Activated CD8-positive, alpha-beta memory T cell treated with anti-CD3 and anti-CD28 coated beads for 36 hours (primary cell): ENCODE results near the gene ART4. TPM values are rescaled to one million over a fixed set of nuclear protein-coding genes. Genes with fewer than 3 reads are reported as not detected.

Experiments
- CTCF ChIA-PET: fragments of 350-600 bp; sonication (Branson Sonifier 250); formaldehyde crosslinking; loops from one replicate; lab custom pipeline; 2021; ENCODE audit warnings: antibody characterized with exemption; lab: Charles Lee
- POLR2A ChIA-PET: fragments of 350-600 bp; sonication (Branson Sonifier 250); formaldehyde crosslinking; loops from one replicate; lab custom pipeline; 2021; ENCODE audit warnings: antibody characterized with exemption; lab: Charles Lee
- total RNA-seq, 2 experiments: library from RNA; stranded (reverse); gene quantifications; one replicate each; pipeline ENCODE4 v1.2.3, GENCODE V29; 2021

ART4 gene
- total RNA-seq, 2 experiments from 2014 or later, result not detected

- ChIA-PET POLR2A (no interaction called here), CTCF (no interaction called here)
Observed at GRCh38 chr12:14854586-14855183, 11.4 kb upstream of the ART4 start.

- ChIA-PET CTCF (no interaction called here), POLR2A (no interaction called here)
Observed at GRCh38 chr12:14853961-14854360, 10.6 kb upstream of the ART4 start.

DNA sequence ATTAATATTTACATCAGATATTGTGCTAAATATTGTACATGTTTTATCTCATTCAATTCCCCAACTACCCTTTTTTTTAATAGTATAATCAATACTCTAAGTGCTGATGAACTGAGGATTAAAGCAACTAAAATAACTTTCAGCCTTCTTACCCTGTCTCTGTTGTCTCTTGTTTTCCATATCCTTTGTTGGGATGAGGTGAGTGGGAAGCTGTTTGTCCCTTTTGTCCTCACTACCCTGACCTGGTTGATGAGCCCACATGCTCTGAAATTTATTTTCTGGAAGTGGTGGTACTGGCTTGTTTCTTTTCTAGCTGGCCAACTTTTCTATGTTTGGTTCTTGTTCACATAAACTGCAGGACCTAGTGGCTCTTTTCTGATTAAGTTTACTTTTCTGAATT is 9.6 kb upstream of the ART4 start:
- POLR2A ChIA-PET, result no interaction called here
- CTCF ChIA-PET, result interaction anchor here (0.9 kb wide), 1 partner anchor 8 kb away, joined by 3 read pairs; no protein-coding TSS in a partner anchor

DNA sequence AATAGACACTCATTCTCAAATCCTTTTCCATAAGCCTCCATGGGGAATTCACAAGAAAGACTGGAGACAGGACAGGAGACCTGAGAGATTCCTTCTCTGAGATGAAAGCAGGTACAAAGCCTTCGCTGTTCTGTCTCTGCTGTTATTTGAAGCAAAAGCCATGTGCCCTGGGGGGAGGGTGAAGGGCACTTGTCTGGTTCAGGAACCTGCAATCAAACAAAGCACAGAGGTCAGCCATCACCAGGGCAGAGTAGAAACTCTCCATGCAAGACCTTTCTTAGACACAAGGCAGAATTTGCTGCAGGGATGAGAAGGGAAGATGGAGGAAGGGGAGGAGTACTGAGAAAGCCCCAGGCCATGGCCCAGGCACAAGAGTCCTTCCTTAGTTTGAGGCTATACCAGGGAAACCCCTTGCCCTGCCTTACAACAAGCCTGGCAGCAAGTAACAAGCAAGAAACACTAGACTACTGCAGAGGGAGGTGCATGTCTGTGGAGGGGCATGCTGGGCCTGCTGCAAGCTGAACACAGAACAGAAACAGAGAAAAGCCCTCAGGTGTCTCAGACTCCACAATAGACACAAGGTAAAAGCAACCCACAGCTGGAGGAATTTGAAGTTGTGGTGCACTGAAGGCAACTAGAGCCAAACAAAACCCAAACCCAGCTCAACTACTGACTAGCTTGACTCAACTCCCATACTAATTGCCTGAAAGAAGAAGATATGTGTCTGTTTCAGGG is 7.8 kb upstream of the ART4 start:
- CTCF ChIA-PET, result interaction anchor here (0.7 to 1.0 kb wide), 2 partner anchors 33 to 145 kb away, joined by 4 read pairs; no protein-coding TSS in a partner anchor

GRCh38 chr12:14849661-14850060 is 6.3 kb upstream of the ART4 start:
- CTCF ChIA-PET, result interaction anchor here (0.5 kb wide), 1 partner anchor 89 kb away, joined by 4 read pairs; no protein-coding TSS in a partner anchor
- POLR2A ChIA-PET, result no interaction called here

More for the DNA sequence above, 7.8 kb upstream of the ART4 start:
- POLR2A ChIA-PET, result no interaction called here

DNA sequence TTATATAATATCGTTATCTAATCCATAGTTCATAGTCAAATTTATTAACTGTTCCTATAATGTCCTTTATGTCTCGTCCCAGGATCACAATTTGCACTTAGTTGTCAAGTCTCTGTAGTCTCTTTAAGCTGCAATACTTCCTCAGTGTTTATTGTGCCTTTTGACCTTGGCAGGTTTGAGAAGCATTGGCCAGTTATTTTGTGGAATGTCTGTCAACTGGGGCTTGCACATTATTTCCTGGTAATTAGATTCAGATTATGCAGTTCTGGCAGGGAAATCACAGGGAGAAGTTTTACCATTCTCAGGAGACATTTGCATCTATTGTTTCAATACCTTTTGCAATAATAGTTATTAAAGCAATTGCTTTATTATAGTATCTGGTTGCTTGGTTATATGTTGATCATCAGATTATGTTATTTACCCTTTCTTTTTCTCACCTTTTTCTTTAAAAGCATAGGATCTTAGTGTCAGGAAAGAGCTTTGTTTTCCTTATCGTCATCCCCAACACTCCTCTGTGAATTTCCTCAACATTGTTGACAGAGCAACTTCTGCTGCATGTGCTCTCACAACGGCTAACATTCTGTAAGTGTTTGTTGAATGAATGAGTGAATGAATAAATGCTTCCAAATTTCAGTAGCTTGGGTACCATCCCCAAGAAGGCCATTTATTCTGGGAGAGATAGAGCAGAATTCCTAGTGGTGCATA is 3.7 kb upstream of the ART4 start:
- POLR2A ChIA-PET, result no interaction called here
- CTCF ChIA-PET, result interaction anchor here (0.8 to 3.7 kb wide), 2 partner anchors 123 to 149 kb away, joined by 3 to 27 read pairs; no protein-coding TSS in a partner anchor

DNA sequence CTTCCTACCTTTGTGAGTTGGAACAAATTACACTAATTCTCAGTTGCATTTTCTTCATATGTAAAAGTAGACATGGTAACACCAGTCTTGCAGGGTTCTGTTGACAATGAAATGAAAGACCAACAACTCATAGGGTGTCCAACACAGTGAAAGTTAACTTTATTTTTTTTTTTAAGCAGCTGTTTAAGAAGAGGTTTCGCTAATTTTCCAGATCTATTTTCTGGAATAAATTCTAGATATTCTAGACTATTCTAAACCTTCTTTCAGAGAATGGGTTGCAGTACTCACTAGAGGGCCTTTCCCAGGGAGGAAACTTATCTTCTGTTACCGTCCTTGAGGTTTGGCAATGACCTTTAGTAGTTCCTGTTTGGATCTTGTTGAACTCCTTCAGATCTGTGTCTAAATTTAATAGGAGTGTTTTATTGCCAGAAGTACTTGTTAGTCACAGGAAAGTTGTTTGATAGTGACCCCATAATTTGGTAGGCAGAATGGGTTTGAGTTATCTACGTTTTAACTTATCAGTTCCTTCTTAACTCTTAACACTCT is 2.8 kb upstream of the ART4 start:
- POLR2A ChIA-PET, result no interaction called here
- CTCF ChIA-PET, result interaction anchor here (0.6 to 3.7 kb wide), 5 partner anchors 13 to 150 kb away, joined by 3 to 27 read pairs (median 3); no protein-coding TSS in a partner anchor

DNA sequence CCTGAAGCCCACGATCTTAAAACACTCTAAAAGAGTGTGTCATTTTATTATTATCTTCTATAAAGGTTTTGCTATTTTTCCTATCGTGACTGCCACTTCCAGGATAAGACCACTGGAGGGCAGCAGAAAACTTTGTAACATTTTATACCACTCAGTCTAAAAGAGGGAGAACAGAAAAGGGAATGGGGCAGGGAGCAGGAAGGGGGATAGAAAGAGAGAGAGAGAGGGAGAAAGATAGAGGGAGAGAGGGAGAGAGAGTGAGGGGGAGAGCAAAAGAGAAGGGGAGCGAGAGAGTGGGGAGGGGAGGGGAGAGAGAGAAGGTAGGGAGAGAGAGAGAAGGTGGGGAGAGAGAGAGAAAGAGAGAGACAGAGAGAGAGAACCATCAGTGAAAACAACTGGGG is 2.0 kb upstream of the ART4 start:
- ChIA-PET CTCF (interaction anchor here (0.6 to 3.7 kb wide), 5 partner anchors 14 to 150 kb away, joined by 3 to 27 read pairs (median 3); no protein-coding TSS in a partner anchor), POLR2A (no interaction called here)

- ChIA-PET POLR2A (no interaction called here), CTCF (interaction anchor here (0.8 kb wide), 1 partner anchor 9 kb away, joined by 3 read pairs; no protein-coding TSS in a partner anchor)
Observed at GRCh38 chr12:14844401-14844800, 1.1 kb upstream of the ART4 start.

DNA sequence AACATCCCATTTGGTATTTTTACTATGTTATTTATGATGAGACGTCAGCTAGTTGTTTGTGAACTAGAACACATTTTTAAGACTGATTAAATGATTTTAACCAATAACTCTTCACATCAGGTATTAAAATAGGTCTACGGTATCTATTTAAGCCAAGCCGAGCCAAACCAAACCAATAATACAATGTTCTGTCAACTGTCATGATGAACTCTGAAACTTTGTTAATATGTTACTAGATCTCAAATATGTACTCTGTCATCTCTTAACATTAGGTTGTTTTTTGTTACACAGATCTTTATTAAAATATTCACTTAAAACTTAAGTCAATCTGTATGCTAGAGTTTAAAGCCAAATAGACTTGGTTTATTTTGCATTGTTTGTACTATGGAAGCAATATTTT is 1.0 kb downstream of the ART4 start:
- ChIA-PET POLR2A (no interaction called here), CTCF (interaction anchor here (1.1 kb wide), 1 partner anchor 154 kb away, joined by 5 read pairs; no protein-coding TSS in a partner anchor)

DNA sequence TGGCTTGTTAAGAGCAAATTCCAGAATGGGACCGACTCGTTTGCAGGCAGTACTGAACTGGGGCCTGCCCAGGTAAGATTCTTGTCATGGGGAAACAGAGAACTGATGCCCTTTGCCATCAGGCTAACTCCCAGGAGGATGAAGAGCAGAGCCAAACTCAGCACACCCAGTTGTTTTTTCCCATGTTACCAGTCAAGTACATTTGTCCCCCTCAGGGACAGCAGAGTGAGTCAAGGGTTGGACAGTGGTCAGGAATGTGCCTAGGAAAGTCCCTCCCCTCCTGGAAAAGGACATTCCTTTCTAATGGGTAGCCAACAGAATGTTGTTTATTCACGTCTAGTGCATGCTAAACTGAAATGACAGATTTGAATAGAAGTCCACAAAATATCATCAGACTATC is 1.6 kb downstream of the ART4 start:
- CTCF ChIA-PET, result no interaction called here
- POLR2A ChIA-PET, result no interaction called here

DNA sequence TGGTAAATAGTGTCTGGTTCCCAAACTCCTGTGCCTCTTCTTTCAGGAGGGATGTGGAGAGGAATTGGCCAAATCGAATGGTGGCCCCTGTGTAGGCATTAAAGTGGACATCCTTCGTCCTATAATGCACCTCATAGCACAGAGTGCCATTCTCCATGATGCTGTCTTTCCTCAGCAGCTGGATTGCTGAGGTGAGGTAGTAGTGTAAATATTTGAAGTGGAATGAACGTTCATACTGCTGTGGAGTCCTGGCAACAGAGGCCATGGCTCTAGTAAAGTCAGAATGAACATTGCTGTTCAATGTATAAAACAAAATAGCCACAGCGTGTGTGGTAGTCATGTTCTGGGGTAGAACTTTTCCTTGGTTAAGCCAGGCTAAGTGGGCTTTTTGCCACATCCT is 2.7 kb downstream of the ART4 start:
- ChIA-PET POLR2A (no interaction called here), CTCF (no interaction called here)

DNA sequence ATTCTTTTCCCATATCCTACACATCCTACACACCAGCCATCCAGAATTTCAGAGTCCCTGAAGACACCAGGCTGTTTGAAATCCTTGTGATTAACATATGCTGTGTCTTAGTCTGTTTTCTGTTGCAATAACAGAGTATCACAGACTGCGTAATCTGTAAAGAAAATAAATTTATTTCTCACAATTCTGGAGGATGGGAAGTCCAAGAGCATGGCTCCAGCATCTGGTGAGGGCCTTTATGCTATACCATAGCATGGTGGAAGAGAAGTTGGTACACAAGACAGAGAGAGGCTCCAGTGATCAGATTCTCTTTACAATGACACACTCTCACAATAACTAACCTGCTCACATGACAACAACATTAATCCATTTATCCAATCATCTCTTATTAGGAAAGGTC is 4.1 kb downstream of the ART4 start:
- ChIA-PET CTCF (no interaction called here), POLR2A (no interaction called here)

GRCh38 chr12:14836336-14837210 is 6.8 kb downstream of the ART4 start:
- ChIA-PET POLR2A (no interaction called here), CTCF (no interaction called here)

- CTCF ChIA-PET, result no interaction called here
- POLR2A ChIA-PET, result no interaction called here
Observed at GRCh38 chr12:14834509-14834908, 8.8 kb downstream of the ART4 start.

DNA sequence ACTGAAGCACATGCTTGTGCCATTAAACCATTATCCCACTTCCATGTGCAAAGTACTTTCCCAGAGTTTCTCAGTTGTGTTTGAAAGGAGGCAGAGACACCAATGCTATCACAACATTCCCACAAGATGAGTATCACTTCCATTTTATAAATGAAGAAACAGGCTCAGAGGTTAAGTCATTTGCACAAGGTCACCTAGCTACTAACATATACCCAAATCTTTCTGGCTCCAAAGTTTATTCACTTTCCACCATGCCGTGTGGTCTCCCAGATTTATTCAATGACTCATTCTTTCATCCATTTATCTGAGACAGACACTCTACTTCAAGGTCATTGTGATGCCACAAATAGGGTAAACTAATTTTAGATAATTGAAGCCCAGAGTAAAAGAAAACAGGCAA is 9.4 kb downstream of the ART4 start:
- CTCF ChIA-PET, result no interaction called here
- POLR2A ChIA-PET, result no interaction called here

DNA sequence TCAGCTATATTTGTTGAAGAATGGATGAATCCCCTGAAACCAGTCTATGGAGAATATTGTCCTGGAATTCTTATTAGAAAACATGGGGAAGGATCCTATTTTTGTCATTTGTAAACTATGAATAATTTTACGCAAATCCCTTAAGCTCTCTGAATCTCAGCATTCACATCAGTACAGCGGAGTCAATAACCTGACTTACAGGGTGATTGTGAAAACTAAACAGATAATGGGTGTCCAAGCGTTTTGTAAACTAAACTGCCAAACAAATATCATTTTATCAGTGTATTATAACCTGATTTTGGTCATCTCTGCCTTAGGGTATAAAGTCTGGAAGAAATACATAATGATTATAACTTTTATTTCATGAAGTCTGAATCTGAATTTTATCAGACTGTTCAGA is 10.0 kb downstream of the ART4 start:
- CTCF ChIA-PET, result no interaction called here
- POLR2A ChIA-PET, result no interaction called here

GRCh38 chr12:14828892-14829291 is 14.4 kb downstream of the ART4 start:
- CTCF ChIA-PET, result interaction anchor here (1.8 kb wide), 1 partner anchor 167 kb away, joined by 4 read pairs; no protein-coding TSS in a partner anchor
- POLR2A ChIA-PET, result no interaction called here

- ChIA-PET CTCF (no interaction called here), POLR2A (no interaction called here)
Observed at GRCh38 chr12:14827043-14827442, 16.3 kb downstream of the ART4 start.
